Right lobe of liver (tissue), 4 donors: ENCODE data around the gene ATP6V0A1.

Source experiments
- CTCF ChIP-seq, 4 donors: fragments of 200-600 bp in 3 of 4; fragments of 450-650 bp in 1 of 4; IDR thresholded peaks; one replicate each; pipeline versions ENCODE4 v1.5.1 to v1.8.0; 2016 to 2022; ENCODE audit warnings: antibody characterized with exemption in 4 of 4, mild to moderate bottlenecking in 2 of 4
- POLR2A ChIP-seq: fragments of 450-650 bp; IDR thresholded peaks from one replicate; pipeline ENCODE4 v1.6.1; 2017; ENCODE audit warnings: antibody characterized with exemption, mild to moderate bottlenecking
- donor health status: DM: no; HTN: no; CAD: no.
- donor health status: DM: no; HTN: no; CAD: no.
- donor health status: DM: no; HTN: yes; CAD: no.

- TF ChIP-seq CTCF (IDR thresholded peaks at IDR 0.05) (no peak), POLR2A (no peak)
Observed at GRCh38 chr17:42457107-42457792, 1.4 kb upstream of the ATP6V0A1 start.
